Measurements from ENCODE around the gene SCUBE1.
"Not testable (repeated sequence)": the region's sequence is repeated elsewhere in the genome, so short reads cannot be mapped to it uniquely, and the experiment has no call there.

Gene SCUBE1

DNA sequence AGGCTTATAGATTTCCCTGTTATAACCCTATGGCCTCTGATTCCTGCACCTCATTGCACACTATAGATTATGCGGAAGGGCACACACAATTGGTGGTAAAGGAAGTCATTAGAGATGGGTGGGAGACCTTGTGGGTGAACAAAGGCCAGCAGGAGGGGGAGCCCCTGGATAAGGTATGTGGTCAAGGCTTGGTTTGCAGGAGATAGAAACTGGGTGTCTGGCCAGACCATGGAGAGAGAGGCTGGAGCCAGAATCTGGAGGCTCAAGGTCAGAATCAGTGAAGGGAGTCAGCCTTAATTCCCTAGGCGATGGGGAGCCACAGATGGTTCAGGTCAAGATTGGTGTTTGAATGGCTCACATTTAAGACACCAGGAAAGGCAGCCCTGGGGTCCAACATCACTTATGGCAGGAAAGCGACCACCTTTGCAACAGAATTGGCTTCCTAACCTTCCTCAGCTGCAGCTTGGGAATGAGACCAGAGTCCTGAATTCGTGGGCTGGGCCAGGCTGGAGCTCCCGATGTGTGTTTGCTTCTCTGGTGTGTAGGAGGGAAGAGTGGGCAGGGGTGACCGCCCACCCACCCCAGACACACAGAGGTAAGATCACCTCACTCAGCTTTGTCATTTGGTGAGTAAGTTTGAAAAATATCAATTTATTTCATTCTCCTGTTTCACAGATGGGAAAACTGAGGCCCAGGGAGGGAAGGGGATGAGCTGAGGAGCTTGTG lies 22.7 kb upstream of the SCUBE1 start:
- H3K4me1 ChIP-seq, result no peaks in the 10 kb centered on the region
- no peak overlapping the region for H3K4me3 ChIP-seq (ENCODE audit: low read depth, low read length)
- TF ChIP-seq, protein P1, sequence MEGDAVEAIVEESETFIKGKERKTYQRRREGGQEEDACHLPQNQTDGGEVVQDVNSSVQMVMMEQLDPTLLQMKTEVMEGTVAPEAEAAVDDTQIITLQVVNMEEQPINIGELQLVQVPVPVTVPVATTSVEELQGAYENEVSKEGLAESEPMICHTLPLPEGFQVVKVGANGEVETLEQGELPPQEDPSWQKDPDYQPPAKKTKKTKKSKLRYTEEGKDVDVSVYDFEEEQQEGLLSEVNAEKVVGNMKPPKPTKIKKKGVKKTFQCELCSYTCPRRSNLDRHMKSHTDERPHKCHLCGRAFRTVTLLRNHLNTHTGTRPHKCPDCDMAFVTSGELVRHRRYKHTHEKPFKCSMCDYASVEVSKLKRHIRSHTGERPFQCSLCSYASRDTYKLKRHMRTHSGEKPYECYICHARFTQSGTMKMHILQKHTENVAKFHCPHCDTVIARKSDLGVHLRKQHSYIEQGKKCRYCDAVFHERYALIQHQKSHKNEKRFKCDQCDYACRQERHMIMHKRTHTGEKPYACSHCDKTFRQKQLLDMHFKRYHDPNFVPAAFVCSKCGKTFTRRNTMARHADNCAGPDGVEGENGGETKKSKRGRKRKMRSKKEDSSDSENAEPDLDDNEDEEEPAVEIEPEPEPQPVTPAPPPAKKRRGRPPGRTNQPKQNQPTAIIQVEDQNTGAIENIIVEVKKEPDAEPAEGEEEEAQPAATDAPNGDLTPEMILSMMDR (IDR thresholded peaks at IDR 0.05; ENCODE audit: low read depth, low read length), result no peak
- H3K9me3 ChIP-seq, result no peaks in the 10 kb centered on the region
- DNase-seq, result no peak
- no peaks in the 10 kb centered on the region for H3K27me3 ChIP-seq
- no peaks in the 10 kb centered on the region for H3K36me3 ChIP-seq

DNA sequence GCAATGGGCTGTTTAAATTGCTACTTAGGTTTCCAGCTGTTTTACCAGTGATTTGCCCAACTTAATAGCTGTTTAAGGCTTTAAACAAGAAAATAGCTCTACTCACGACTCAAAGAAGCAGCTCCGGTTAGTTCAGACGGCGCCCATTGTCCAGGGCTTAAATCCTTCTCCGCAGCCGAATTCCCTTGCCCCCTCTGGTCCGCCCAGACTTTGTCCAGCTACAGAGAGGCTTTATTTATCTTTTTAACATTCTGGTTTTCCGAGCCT lies 20.9 kb upstream of the SCUBE1 start:
- Histone ChIP-seq H3K9me3 (no peaks in the 10 kb centered on the region), H3K36me3 (no peaks in the 10 kb centered on the region), H3K4me1 (no peaks in the 10 kb centered on the region), H3K4me3 (ENCODE audit: low read depth, low read length) (no peak overlapping the region), H3K27me3 (no peaks in the 10 kb centered on the region)
- no peak for DNase-seq
- TF ChIP-seq, protein P1 (IDR thresholded peaks at IDR 0.05; ENCODE audit: low read depth, low read length), result no peak

GRCh38 chr22:43363315-43364168 lies 20.4 kb upstream of the SCUBE1 start:
- Histone ChIP-seq H3K27me3 (no peaks in the 10 kb centered on the region), H3K4me1 (no peaks in the 10 kb centered on the region), H3K4me3 (ENCODE audit: low read depth, low read length) (no peak overlapping the region), H3K36me3 (no peaks in the 10 kb centered on the region), H3K9me3 (no peaks in the 10 kb centered on the region)
- TF ChIP-seq, protein P1 (IDR thresholded peaks at IDR 0.05; ENCODE audit: low read depth, low read length), result no peak
- DNase-seq, result no peak

DNA sequence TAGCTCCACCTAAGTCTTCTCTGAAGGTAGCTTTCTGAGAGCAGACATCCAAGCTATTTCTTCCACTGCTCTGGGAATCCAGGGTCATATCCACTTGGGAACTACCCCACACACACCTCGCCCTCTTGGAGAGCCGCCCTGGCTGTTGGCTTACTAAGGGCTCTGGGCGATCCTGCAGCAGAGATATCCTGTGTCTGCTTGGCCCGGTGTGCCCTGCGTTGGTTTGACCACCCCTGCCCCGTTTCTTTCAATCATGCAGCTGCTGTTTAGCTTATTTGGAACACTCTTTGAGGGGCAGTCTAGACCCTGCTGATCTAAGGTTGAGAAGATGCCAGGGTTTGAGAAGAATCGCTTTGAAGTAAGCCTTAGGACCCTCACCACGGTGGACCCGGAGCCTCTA lies 17.4 kb upstream of the SCUBE1 start:
- Histone ChIP-seq H3K4me1 (no peaks in the 10 kb centered on the region), H3K27me3 (no peaks in the 10 kb centered on the region), H3K9me3 (no peaks in the 10 kb centered on the region), H3K36me3 (no peaks in the 10 kb centered on the region), H3K4me3 (ENCODE audit: low read depth, low read length) (no peak overlapping the region)
- TF ChIP-seq, protein P1 (IDR thresholded peaks at IDR 0.05; ENCODE audit: low read depth, low read length), result no peak
- DNase-seq, result no peak

GRCh38 chr22:43356881-43357280 lies 13.7 kb upstream of the SCUBE1 start:
- Histone ChIP-seq H3K36me3 (no peaks in the 10 kb centered on the region), H3K4me1 (no peaks in the 10 kb centered on the region), H3K27me3 (no peaks in the 10 kb centered on the region), H3K9me3 (no peaks in the 10 kb centered on the region), H3K4me3 (ENCODE audit: low read depth, low read length) (no peak overlapping the region)
- TF ChIP-seq, protein P1 (IDR thresholded peaks at IDR 0.05; ENCODE audit: low read depth, low read length), result no peak
- DNase-seq, result no peak

DNA sequence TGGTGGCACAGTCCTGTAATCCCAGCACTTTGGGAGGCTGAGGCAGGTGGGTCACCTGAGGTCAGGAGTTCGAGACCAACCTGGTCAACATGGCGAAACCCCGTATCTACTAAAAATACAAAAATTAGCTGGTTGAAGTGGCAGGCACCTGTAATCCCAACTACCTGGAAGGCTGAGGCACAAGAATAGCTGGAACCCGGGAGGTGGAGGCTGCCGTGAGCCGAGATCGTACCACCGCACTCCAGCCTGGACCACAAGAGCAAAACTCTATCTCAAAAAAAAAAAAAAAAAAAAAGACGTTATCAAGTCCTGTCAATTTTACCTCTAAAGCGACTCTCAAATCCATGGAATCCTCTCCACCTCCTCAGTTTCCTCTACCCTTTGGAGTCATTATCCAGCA lies 12.5 kb upstream of the SCUBE1 start:
- not testable (repeated sequence) for H3K36me3 ChIP-seq; DNase-seq; H3K27me3 ChIP-seq; H3K4me3 ChIP-seq (ENCODE audit: low read depth, low read length); H3K4me1 ChIP-seq; H3K9me3 ChIP-seq

Measured in BE2C (cell line).